Heart right ventricle (tissue), 16 donors: Measurements from ENCODE around the gene ATP2B3. TPM values are rescaled to one million over a fixed set of nuclear protein-coding genes. Genes with fewer than 3 reads are reported as not detected.
A peak's percentile ranks its signal among the peaks of the same experiment; 100 is the strongest.

ENCODE experiments used
- ATAC-seq, 8 donors: fragments of 200-7000 bp; cut with Tn5 transposase; one replicate each; pipeline ENCODE4 v1.9.1; 2020; ENCODE audit warnings: mild to moderate bottlenecking in 8 of 8, moderate library complexity in 8 of 8, moderate number of reproducible peaks in 1 of 8
- DNase-seq, 2 donors: peaks; one replicate each; pipeline ENCODE4 v3.0.0-alpha.2; 2020
- H3K27ac ChIP-seq, 10 donors: fragments of 200-600 bp; sonication (generic) in 2 of 10; one replicate each; pipeline versions ENCODE4 v1.5.0 to v1.8.0; 2020 to 2022; ENCODE audit warnings: mild to moderate bottlenecking in 3 of 10
- H3K27me3 ChIP-seq, 7 donors: fragments of 200-600 bp; one replicate each; pipeline ENCODE4 v1.8.0; 2021 to 2022; ENCODE audit warnings: mild to moderate bottlenecking in 2 of 7
- H3K36me3 ChIP-seq, 9 donors: fragments of 200-600 bp; sonication (generic) in 1 of 9; one replicate each; pipeline versions ENCODE4 v1.5.0 to v1.8.0; 2020 to 2022; ENCODE audit warnings: mild to moderate bottlenecking in 2 of 9
- H3K4me1 ChIP-seq, 9 donors: fragments of 200-600 bp; sonication (generic) in 1 of 9; one replicate each; pipeline versions ENCODE4 v1.5.0 to v1.8.0; 2020 to 2022; ENCODE audit warnings: mild to moderate bottlenecking in 4 of 9
- H3K4me3 ChIP-seq, 10 donors: fragments of 200-600 bp; sonication (generic) in 2 of 10; one replicate each; pipeline versions ENCODE4 v1.5.0 to v1.8.0; 2020 to 2022; ENCODE audit warnings: mild to moderate bottlenecking in 7 of 10, moderate library complexity in 2 of 10
- H3K9me3 ChIP-seq, 11 donors: fragments of 200-600 bp in 10 of 11; sonication (generic) in 2 of 11; one replicate each; pipeline versions ENCODE4 v1.5.0 to v1.8.0; 2013 to 2022; ENCODE audit warnings: mild to moderate bottlenecking in 2 of 11, control low read depth in 1 of 11, moderate library complexity in 1 of 11
- CTCF ChIP-seq, 9 donors: fragments of 200-600 bp; sonication (generic) in 2 of 9; IDR thresholded peaks; one replicate each; pipeline versions ENCODE4 v1.5.0 to v1.8.0; 2021 to 2022; ENCODE audit warnings: antibody characterized with exemption in 9 of 9, mild to moderate bottlenecking in 5 of 9, moderate library complexity in 1 of 9
- WGBS, 2 donors: extraction: QIAGEN DNeasy Blood & Tissue Kit; methylation state at CpG; one replicate each; pipeline ENCODE4 v1.1.7; 2013; ENCODE audit warnings: inconsistent platforms in 1 of 2; 5-methylcytosine and 5-hydroxymethylcytosine counted together
- intact Hi-C, 10 donors: fragments of 100-400 bp; cut with DNase I; formaldehyde crosslinking; loops; one replicate each; pipeline versions ENCODE4 v1.11.1 to v1.14.2; 2022
- polyA plus RNA-seq, 2 donors: library from polyadenylated mRNA; stranded (reverse); fragments of 200-250 nt; gene quantifications; one replicate each; pipeline ENCODE4 v1.2.3, GENCODE V29; 2013
- total RNA-seq, 10 donors: library from RNA; stranded (reverse); fragmentation: NEBNext Ultra II Directional in 3 of 10; extraction: Animal tissue kit (Norgen Biotek cat#: 25700) in 3 of 10; gene quantifications; one replicate each; pipeline versions ENCODE4 v1.2.1 to v1.2.4, GENCODE V29; 2021 to 2023
- donor health status: Arrhythmogenic right ventricular cardiomyopathy.
- donor health status: ischemic (EF 13 %, LVEDD 7.1; RV severe dilation, severe dysfunction).
- donor health status: healthy with polysubstance abuse.
- donor health status: DM: no; HTN: yes; CAD: no.
- donor health status: DM: no; HTN: no; CAD: no.
- donor health status: ischemic (EF 25% LVEDD 6.9; RV normal size, moderate dysfunction).
- donor health status: ischemic (EF 25% LVEDD 5.7; RV mildly dilated, moderate dysfunction).
- donor health status: healthy.
- donor health status: DM: yes; HTN: yes; CAD: no.
- donor health status: Ischemic cardiomyopathy.
- donor health status: ischemic (EF 35%, LVEDD 5.7; RV mildly dilated, moderate dysfunction).
- donor health status: nonischemic (EF 11% LVEDD 7.7; RV severe dilation, severe dysfunction).
- donor health status: DM: yes; HTN: yes; CAD: no.
- donor health status: PGD.
- donor health status: ischemic (EF 29% LVEDD 5.4; RV normal size, mild dysfunction).
- donor health status: nonischemic (EF 23%, LVEDD 6.1; RV moderate dilation, normal function).

ATP2B3 gene
- total and polyA plus RNA-seq, 12 donors = not detected

- WGBS, 2 donors = 71 to 73% methylated on average over 2 of the region's 2 CpGs
These were observed 90.9 kb downstream of the ATP2B3 start for GRCh38 chrX:153608376-153608775.

GRCh38 chrX:153608806-153609205 lies 91.4 kb downstream of the ATP2B3 start:
- no peak overlapping the region for H3K27ac ChIP-seq
- WGBS, 2 donors = 69 to 70% methylated on average over 4 of the region's 4 CpGs
- H3K4me1 ChIP-seq = peaks cover 0 to 14% (median 11%) of the 10 kb centered on the region in 9 donors
- ATAC-seq (no peak), DNase-seq (no peak)
- H3K27me3 ChIP-seq = peaks cover 0 to 72% (median 0%) of the 10 kb centered on the region in 7 donors
- TF ChIP-seq CTCF (IDR thresholded peaks at IDR 0.05) = no peak
- intact Hi-C loops = loop anchor here in 3 of 10 donors (5.0 to 10.0 kb wide), 3 partner anchors 46 to 58 kb away; no protein-coding TSS in a partner anchor
- no peak overlapping the region for H3K4me3 ChIP-seq
- no peaks in the 10 kb centered on the region for H3K9me3 ChIP-seq
- no peaks in the 10 kb centered on the region for H3K36me3 ChIP-seq

More at GRCh38 chrX:153608376-153608775, 90.9 kb downstream of the ATP2B3 start:
- Histone ChIP-seq H3K4me1 (peaks cover 0 to 14% (median 11%) of the 10 kb centered on the region in 9 donors), H3K9me3 (no peaks in the 10 kb centered on the region), H3K36me3 (no peaks in the 10 kb centered on the region), H3K27ac (no peak overlapping the region), H3K27me3 (peaks cover 0 to 72% (median 0%) of the 10 kb centered on the region in 7 donors), H3K4me3 (no peak overlapping the region)
- DNase-seq = no peak
- no peak for ATAC-seq
- intact Hi-C loops = loop anchor here in 3 of 10 donors (5.0 to 10.0 kb wide), 3 partner anchors 46 to 59 kb away; no protein-coding TSS in a partner anchor
- no peak for TF ChIP-seq CTCF (IDR thresholded peaks at IDR 0.05)

- peak; percentile 64 to 77 for DNase-seq
- intact Hi-C loops = loop anchor here in 7 of 10 donors (5.0 to 10.0 kb wide), 4 partner anchors 45 to 57 kb away; no protein-coding TSS in a partner anchor
- peak; percentile 45 to 83 (median 76) for TF ChIP-seq CTCF (IDR thresholded peaks at IDR 0.05)
These were observed 92.7 kb downstream of the ATP2B3 start for GRCh38 chrX:153609917-153610835.

GRCh38 chrX:153610836-153611213 lies 93.4 kb downstream of the ATP2B3 start:
- no peak for TF ChIP-seq CTCF (IDR thresholded peaks at IDR 0.05)
- Histone ChIP-seq H3K27ac (no peak overlapping the region), H3K4me3 (no peak overlapping the region), H3K4me1 (peaks cover 0 to 14% (median 11%) of the 10 kb centered on the region in 9 donors), H3K36me3 (no peaks in the 10 kb centered on the region), H3K27me3 (peaks cover 0 to 91% (median 0%) of the 10 kb centered on the region in 7 donors), H3K9me3 (no peaks in the 10 kb centered on the region)
- intact Hi-C loops = loop anchor here in 4 of 10 donors (5.0 to 10.0 kb wide), 3 partner anchors 51 to 56 kb away; no protein-coding TSS in a partner anchor
- ATAC-seq (peak in 2 of 8 donors; percentile 32 to 39), DNase-seq (no peak)
- 76 to 82% methylated on average over 9 of the region's 9 CpGs for WGBS, 2 donors

More at GRCh38 chrX:153609917-153610835, 92.7 kb downstream of the ATP2B3 start:
- Histone ChIP-seq H3K4me1 (peaks cover 0 to 14% (median 11%) of the 10 kb centered on the region in 9 donors), H3K4me3 (peak overlapping the region; percentile 15 to 52 (median 41)), H3K36me3 (no peaks in the 10 kb centered on the region), H3K27me3 (peaks cover 0 to 84% (median 0%) of the 10 kb centered on the region in 7 donors), H3K27ac (no peak overlapping the region), H3K9me3 (no peaks in the 10 kb centered on the region)
- ATAC-seq = peak; percentile 88 to 97 (median 94)
- 4 to 6% methylated on average over 27 to 61 of the region's 63 CpGs for WGBS, 2 donors
